Neural cell (in vitro differentiated cells): ENCODE data around the gene MEIS1. TPM values are rescaled to one million over a fixed set of nuclear protein-coding genes. Genes with fewer than 3 reads are reported as not detected.

Experiments used
- H2AFZ ChIP-seq: fragments of 200-600, 300-800 bp; sonication (generic), shearing (Covaris generic); 2 replicates; pipeline ENCODE4 v1.6.0; 2014; ENCODE audit warnings: low read depth, mild to moderate bottlenecking, antibody characterized with exemption, low read length, moderate library complexity
- H3F3A ChIP-seq: fragments of 200-600 bp; shearing (Covaris generic); 2 replicates; pipeline ENCODE4 v1.6.1; 2016; ENCODE audit warnings: mild to moderate bottlenecking, moderate library complexity, mixed read lengths, antibody characterized with exemption, low read length; ENCODE audit not compliant: insufficient read depth, poor library complexity, severe bottlenecking
- H3K27ac ChIP-seq: fragments of 200-600, 300-800 bp; sonication (generic), shearing (Covaris generic); 2 replicates; pipeline ENCODE4 v1.5.1; 2014; ENCODE audit warnings: mild to moderate bottlenecking, low read length, moderate library complexity
- H3K27me3 ChIP-seq: fragments of 300-800, 200-600 bp; sonication (generic), shearing (Covaris generic); 2 replicates; pipeline ENCODE4 v1.6.0; 2014; ENCODE audit warnings: mild to moderate bottlenecking, low read depth, low read length, moderate library complexity; ENCODE audit not compliant: insufficient read depth
- H3K36me3 ChIP-seq: fragments of 300-800, 200-600 bp; sonication (generic), shearing (Covaris generic); 2 replicates; pipeline ENCODE4 v1.5.1; 2014; ENCODE audit warnings: mild to moderate bottlenecking, antibody characterized with exemption, low read length, moderate library complexity; ENCODE audit not compliant: insufficient read depth
- H3K4me2 ChIP-seq: fragments of 300-800, 200-600 bp; sonication (generic), shearing (Covaris generic); 2 replicates; pipeline ENCODE4 v1.6.0; 2014; ENCODE audit warnings: mild to moderate bottlenecking, low read length
- H3K4me3 ChIP-seq: fragments of 300-800, 200-600 bp; sonication (generic), shearing (Covaris generic); 2 replicates; pipeline ENCODE4 v1.5.1; 2014; ENCODE audit warnings: mild to moderate bottlenecking, low read length, moderate library complexity
- H3K79me2 ChIP-seq: fragments of 200-600 bp; shearing (Covaris generic); replicated peaks from 2 replicates; pipeline ENCODE4 v1.6.0; 2014; ENCODE audit warnings: mild to moderate bottlenecking, low read length, moderate library complexity; ENCODE audit not compliant: insufficient read depth
- H3K9ac ChIP-seq: fragments of 300-800, 200-600 bp; sonication (generic), shearing (Covaris generic); 2 replicates; pipeline ENCODE4 v1.6.1; 2016; ENCODE audit warnings: mild to moderate bottlenecking, low read length, mixed read lengths
- H3K9me2 ChIP-seq: fragments of 200-600 bp; shearing (Covaris generic); 2 replicates; pipeline ENCODE4 v1.6.1; 2016; ENCODE audit warnings: mild to moderate bottlenecking, low read length, mixed read lengths; ENCODE audit not compliant: insufficient read depth
- H3K9me3 ChIP-seq: fragments of 200-600, 300-800 bp; sonication (generic), shearing (Covaris generic); 2 replicates; pipeline ENCODE4 v1.6.1; 2016; ENCODE audit warnings: mild to moderate bottlenecking, mixed run types, low read length, moderate library complexity, mixed read lengths
- H4K20me1 ChIP-seq: fragments of 200-600 bp; shearing (Covaris generic); 2 replicates; pipeline ENCODE4 v1.6.1; 2016; ENCODE audit warnings: mild to moderate bottlenecking, mixed run types; ENCODE audit not compliant: insufficient read depth
- EP300 ChIP-seq: fragments of 450-650 bp; conservative IDR thresholded peaks from 2 replicates; pipeline ENCODE4 v1.6.1; 2014; ENCODE audit warnings: antibody characterized with exemption, mild to moderate bottlenecking, moderate library complexity; ENCODE audit not compliant: poor library complexity, severe bottlenecking
- RAD21 ChIP-seq: fragments of 450-650 bp; conservative IDR thresholded peaks from 2 replicates; pipeline ENCODE4 v1.6.1; 2014; ENCODE audit warnings: antibody characterized with exemption, mild to moderate bottlenecking, moderate library complexity
- SMC3 ChIP-seq: fragments of 450-650 bp; conservative IDR thresholded peaks from 2 replicates; pipeline ENCODE4 v1.6.1; 2014; ENCODE audit warnings: antibody characterized with exemption, mild to moderate bottlenecking, moderate library complexity; ENCODE audit not compliant: poor library complexity
- polyA plus RNA-seq: library from polyadenylated mRNA; depleted of rRNA; stranded (reverse); fragments of >200 nt; gene quantifications from 2 replicates; pipeline ENCODE4 v1.2.3, GENCODE V29; 2014
- TF ChIP-seq, protein P1 (sequence below): fragments of 450-650 bp; IDR thresholded peaks from 2 replicates; pipeline ENCODE4 v1.5.1; 2014; ENCODE audit warnings: antibody characterized with exemption, mild to moderate bottlenecking, moderate library complexity; ENCODE audit not compliant: poor library complexity, severe bottlenecking

Gene MEIS1
- polyA plus RNA-seq, 1 donor from 2014 or later, result 46.5 TPM

DNA sequence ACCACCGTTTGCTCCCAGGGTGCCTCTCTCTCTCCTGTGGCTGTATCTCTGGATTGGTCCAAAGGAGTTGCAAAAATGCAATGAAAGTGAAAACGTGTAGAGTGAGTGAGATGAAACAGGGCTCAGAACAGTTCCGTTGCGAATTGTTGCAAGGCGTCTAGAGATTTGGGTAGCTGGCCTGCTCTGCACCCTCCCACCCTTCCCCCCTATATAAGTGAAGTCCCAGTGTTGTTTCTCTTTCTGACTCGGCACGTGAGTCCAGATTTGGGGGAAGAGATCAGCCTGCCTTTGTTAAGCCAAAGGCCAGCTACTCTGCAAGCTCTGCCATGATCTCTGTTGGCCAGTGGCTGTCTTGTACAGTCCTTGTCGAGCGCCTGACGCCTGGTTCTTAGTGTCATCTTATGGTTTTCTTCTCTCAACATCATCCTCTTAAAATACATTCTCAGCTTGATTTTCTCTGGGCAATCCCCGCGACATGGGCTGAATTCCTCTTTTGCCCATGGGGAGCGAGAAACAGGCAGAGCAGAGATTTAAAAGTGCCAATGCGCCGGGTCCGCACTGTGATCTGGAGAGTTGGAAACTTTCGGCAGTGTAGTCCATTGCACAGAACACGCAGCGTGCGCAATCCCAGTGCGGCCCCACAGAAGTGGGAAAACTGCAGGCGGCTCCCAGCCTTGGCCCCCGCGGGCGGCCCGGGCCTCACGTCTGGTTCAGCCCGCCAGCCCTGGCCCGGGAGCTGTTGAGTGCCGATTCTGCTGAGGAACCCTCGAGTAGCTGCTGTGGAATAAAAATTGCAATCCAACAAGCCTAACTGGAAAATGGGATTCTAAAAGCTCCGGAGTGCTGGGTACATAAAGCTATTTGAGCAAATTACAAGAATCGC is 9.3 kb downstream of the MEIS1 start:
- Histone ChIP-seq H3K79me2 (peaks cover 91% of the 10 kb centered on the region), H3K9me3 (no peaks in the 10 kb centered on the region), H3K4me2 (no peak overlapping the region), H4K20me1 (no peaks in the 10 kb centered on the region), H3K36me3 (no peaks in the 10 kb centered on the region), H3F3A (no peaks in the 10 kb centered on the region), H3K4me3 (peak overlapping the region; percentile 86), H3K9ac (peak overlapping the region; percentile 42), H2AFZ (no peak overlapping the region), H3K27ac (no peak overlapping the region), H3K9me2 (no peaks in the 10 kb centered on the region), H3K27me3 (peaks cover 14% of the 10 kb centered on the region)
- TF ChIP-seq, protein P1, sequence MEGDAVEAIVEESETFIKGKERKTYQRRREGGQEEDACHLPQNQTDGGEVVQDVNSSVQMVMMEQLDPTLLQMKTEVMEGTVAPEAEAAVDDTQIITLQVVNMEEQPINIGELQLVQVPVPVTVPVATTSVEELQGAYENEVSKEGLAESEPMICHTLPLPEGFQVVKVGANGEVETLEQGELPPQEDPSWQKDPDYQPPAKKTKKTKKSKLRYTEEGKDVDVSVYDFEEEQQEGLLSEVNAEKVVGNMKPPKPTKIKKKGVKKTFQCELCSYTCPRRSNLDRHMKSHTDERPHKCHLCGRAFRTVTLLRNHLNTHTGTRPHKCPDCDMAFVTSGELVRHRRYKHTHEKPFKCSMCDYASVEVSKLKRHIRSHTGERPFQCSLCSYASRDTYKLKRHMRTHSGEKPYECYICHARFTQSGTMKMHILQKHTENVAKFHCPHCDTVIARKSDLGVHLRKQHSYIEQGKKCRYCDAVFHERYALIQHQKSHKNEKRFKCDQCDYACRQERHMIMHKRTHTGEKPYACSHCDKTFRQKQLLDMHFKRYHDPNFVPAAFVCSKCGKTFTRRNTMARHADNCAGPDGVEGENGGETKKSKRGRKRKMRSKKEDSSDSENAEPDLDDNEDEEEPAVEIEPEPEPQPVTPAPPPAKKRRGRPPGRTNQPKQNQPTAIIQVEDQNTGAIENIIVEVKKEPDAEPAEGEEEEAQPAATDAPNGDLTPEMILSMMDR, result no peak

DNA sequence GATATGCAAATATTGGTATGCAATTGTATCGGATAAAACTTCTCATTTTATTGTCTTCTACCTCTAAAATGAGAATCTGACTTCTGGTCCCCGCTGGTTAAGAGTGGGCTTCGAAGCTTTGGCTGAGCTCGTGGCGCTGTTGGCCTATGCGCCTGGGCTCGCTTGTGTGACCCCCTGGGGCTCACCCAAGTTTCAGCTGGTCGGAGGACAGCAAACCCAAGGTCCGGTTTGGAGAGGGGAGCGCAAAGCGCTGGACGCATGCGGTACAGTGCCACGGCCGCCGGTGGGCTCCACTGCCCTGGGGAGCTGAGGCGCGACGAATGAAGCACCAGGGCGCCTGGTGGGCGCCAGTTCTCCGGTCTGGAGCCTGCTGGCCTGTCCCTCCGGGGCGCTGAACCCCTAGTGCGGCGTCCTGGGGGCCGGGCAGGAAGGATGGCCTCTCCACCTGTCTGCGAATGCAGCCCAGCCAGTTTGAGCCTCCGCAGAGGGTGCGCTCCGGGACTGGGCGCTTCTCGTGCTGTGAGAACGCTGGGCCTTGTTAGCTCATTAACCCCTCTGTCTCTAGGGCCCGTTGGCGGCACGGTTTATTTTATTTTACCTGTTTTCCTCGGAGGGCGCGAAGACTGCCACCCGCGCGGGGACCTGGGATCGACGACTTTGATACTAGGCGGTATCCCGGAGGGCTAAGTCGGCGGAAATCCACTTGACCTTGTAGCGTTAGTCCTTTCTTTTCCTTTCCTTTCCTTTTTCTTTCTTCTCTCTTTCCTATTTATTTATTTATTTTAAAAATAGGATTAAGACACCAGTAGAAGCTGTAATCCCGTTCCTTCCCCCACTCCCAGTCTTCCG is 10.4 kb downstream of the MEIS1 start:
- Histone ChIP-seq H3K27me3 (peaks cover 14% of the 10 kb centered on the region), H2AFZ (no peak overlapping the region), H3K4me2 (no peak overlapping the region), H3K27ac (no peak overlapping the region), H3K9me3 (no peaks in the 10 kb centered on the region), H3K4me3 (peak overlapping the region; percentile 55), H3K9ac (peak overlapping the region; percentile 44), H3K36me3 (no peaks in the 10 kb centered on the region), H3K9me2 (no peaks in the 10 kb centered on the region), H4K20me1 (no peaks in the 10 kb centered on the region), H3F3A (no peaks in the 10 kb centered on the region), H3K79me2 (peaks cover 85% of the 10 kb centered on the region)
- TF ChIP-seq EP300 (no peak), RAD21 (no peak), SMC3 (no peak)
- TF ChIP-seq, protein P1, result no peak
